GM11168 (cell line): ENCODE data around the gene COL4A2.
"Not testable (repeated sequence)": the region's sequence is repeated elsewhere in the genome, so short reads cannot be mapped to it uniquely, and the experiment has no call there.

Experiments used
- in situ Hi-C: fragments of 300-500 bp; cut with MboI; formaldehyde crosslinking; loops from one replicate; pipeline ENCODE4 v1.12.0; 2022; ENCODE audit warnings: low sequenced_read_pairs; ENCODE audit not compliant: unreplicated experiment

Gene COL4A2

GRCh38 chr13:110497003-110497402 lies 189.9 kb downstream of the COL4A2 start:
- in situ Hi-C loops: no loop called here

DNA sequence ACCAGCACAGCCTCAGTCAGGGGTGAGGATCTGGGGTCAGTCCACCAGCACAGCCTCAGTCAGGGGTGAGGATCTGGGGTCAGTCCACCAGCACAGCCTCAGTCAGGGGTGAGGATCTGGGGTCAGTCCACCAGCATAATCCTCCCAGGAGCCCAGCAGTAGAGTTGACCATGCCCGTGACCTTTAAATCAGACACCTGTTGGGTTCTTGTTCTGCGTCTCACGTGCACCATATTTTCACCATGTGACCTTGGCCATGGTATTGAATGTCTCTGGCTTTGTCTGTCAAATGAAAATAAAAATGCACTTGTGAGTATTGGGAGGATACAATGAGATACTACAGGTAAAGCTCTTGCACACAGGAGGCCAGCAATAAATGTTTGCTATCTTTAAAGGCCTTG lies 190.8 kb downstream of the COL4A2 start:
- in situ Hi-C loops: not testable (repeated sequence)

- in situ Hi-C loops: no loop called here
Measured at GRCh38 chr13:110498327-110498726, 191.2 kb downstream of the COL4A2 start.

DNA sequence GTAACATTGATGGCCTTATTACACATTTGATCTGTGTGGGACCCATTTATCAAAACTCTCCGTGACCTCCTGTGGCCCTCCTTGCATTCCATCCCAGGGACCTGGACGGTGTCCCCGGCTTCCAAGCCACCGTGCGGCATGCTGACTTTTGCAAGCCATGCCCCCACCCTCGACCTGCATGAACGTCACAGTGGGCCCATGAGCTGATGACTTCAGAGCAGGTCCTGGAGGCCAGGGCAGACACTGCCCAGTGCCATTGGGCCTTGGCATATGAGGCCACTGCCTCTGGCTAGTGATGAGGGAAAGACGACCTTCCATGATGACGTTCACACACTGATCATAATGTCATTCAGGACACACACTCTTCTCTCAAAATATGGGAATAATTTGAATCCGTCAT lies 191.7 kb downstream of the COL4A2 start:
- in situ Hi-C loops: no loop called here

DNA sequence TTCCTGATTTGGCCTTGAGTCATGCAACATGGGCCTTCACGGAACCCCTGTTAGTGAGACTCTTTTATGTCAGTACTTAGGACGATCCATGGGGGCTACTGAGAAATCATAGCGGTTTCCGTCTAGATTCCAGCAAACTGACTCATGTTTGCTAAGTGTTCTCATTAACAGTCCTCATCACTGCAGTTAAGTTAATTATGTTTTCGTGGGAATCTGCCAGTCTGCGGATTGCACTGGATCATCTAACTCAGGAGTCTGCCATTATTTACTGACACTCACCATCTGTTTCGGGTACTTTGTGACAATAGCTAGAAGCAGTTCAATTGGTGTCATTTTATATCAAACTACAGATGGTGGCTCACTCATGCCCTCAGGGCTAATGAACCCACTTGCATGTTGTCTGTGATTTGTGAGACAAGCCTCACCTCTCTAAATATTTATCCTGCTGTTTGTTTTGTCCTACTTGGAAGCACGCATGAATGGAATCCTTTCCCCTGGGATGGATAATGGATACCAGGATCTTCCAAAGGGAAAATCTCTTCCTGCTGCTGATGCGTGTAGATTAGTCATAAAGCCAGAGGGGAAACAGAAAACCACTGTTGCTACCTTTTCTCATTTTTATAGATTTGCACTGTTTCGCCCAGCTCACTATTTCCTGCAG lies 192.7 kb downstream of the COL4A2 start:
- in situ Hi-C loops: no loop called here

- in situ Hi-C loops: no loop called here
Measured at GRCh38 chr13:110500341-110500740, 193.3 kb downstream of the COL4A2 start.

GRCh38 chr13:110501188-110501587 lies 194.1 kb downstream of the COL4A2 start:
- in situ Hi-C loops: no loop called here

DNA sequence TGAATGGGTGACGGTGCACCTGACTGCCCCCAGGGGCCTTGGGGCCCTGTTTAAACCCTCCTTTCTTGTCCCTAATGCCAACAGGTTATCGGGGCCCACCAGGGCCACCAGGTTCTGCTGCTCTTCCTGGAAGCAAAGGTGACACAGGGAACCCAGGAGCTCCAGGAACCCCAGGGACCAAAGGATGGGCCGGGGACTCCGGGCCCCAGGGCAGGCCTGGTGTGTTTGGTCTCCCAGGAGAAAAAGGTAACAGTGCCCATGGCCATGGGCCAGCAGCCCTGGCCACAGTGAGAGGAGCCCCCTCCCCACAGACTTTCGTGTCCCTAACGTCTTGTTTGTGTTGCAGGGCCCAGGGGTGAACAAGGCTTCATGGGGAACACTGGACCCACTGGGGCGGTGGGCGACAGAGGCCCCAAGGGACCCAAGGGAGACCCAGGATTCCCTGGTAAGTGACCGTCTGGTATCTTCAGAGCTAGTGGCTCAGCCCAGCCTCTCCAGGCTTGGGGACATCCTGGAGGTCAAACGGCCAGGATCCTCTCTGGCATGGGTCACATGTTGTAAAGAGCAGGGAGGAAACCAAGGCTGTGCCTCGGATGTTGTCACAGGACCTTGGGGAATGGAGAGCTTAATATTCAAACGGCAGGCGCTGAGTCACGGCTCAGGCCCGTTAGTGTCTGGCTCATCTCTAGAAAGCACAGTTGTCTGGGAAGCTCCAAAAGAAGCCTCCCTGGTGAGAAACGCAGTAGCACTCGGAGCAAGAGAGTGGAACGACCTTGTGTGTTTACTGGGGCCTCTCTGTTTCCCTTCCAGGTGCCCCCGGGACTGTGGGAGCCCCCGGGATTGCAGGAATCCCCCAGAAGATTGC lies 196.2 kb downstream of the COL4A2 start:
- in situ Hi-C loops: no loop called here

GRCh38 chr13:110503979-110504499 lies 197.0 kb downstream of the COL4A2 start:
- in situ Hi-C loops: no loop called here

GRCh38 chr13:110505594-110505993 lies 198.5 kb downstream of the COL4A2 start:
- in situ Hi-C loops: no loop called here

DNA sequence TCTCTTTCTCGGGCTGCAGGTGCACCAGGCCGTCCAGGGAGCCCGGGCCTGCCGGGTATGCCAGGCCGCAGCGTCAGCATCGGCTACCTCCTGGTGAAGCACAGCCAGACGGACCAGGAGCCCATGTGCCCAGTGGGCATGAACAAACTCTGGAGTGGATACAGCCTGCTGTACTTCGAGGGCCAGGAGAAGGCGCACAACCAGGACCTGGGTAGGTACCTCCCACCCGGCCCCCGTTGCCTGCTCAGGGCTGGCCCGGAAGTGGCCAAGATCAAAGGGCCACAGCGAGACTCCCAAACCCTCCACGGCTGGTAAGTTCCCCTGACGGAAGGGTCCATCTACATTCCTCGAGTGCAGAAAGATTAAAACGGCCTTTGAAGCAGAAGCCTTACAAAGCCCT lies 199.3 kb downstream of the COL4A2 start:
- in situ Hi-C loops: no loop called here

DNA sequence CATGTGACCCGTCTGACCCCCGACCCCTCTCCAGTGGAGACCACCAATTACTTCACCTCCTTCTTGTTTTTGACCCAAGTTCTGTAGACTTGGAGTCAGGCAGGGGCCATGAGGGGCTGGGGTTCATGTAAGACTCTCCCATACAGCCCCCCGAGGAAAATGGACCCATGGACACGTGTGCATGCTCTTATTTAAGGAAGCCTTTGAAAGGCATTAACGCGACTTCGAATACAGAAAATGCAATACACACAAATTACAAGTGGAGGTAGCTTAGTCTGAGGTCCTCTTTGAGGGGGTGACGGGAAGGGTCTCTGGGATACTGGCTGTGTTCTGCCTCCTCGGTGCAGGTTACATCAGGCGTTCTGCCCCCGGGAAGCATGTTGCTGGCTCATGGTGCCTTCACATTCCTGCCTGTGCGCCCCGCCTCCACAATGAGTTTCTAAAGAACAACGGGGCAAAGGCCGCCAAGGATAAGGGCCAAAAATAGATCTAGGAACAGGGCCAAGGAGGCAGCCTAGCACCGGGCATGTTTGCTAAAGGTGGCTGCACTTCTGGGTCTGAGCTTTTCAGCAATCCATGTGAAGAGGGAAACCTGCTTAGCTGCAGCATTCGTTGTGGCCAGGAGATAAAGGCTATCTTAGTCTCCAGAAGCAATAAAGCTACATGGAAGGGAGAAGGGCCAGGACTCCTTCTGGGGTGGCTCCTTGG lies 199.9 kb downstream of the COL4A2 start:
- in situ Hi-C loops: no loop called here

- in situ Hi-C loops: no loop called here
Measured at GRCh38 chr13:110507678-110508381, 200.7 kb downstream of the COL4A2 start.

DNA sequence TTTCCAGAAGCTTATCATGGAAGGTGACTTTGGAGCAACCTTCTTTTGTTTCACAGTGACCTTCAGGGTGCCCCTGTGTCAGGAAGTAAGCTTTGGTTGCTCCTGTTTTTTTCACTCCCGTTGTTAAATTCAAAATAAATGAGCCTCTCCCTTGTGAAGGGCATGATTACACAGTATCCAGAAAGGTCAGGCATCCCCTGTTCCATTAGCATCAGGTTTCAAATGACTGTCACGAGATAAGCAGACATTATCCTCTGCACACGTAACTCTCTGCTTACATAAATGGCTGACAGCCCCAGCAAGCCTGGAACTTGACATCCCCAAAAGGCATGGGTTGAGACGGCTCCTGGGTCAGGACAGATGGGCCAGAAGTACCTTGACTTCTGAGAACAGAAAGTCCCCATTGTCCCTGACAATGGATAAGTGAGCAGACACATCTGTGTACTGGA lies 202.4 kb downstream of the COL4A2 start:
- in situ Hi-C loops: no loop called here

DNA sequence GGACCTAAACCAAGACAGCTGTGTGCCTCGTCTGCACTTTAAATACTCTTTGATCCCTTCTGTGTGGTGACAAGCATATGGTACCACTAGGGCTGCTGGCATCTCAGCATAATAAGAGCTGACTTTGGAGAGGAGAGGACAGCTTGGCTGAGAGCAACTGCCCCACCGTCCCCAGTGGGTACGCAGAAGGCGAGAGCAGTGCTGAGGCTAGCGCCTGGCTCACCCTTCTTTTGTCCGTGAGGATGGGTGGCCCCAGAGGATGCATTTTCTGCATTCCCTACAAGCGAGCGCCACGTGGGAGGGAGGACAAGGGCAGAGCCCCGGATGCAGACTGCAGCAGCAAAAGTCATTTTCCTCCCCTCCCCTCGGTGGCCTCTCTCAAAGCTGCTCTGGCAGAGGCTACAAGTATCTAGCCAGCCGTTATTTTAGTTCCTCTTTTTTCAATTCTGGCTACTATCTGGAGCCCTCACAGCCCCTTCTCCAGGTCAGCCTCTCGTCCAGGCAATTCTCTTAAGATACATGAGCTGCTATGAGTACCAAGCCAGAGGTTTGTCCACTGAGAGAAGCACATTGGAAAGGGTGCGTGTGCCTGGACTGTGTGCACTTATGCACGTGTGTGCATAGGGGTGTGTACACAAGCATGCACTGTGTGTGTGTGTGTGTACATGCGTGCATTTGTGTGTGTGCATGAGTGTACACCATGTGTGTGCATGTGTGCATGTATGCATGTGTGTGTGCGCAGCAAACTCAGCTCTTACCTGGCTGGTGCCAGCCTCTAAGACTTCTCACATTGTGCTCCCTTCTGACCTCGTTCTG lies 203.1 kb downstream of the COL4A2 start:
- in situ Hi-C loops: no loop called here

DNA sequence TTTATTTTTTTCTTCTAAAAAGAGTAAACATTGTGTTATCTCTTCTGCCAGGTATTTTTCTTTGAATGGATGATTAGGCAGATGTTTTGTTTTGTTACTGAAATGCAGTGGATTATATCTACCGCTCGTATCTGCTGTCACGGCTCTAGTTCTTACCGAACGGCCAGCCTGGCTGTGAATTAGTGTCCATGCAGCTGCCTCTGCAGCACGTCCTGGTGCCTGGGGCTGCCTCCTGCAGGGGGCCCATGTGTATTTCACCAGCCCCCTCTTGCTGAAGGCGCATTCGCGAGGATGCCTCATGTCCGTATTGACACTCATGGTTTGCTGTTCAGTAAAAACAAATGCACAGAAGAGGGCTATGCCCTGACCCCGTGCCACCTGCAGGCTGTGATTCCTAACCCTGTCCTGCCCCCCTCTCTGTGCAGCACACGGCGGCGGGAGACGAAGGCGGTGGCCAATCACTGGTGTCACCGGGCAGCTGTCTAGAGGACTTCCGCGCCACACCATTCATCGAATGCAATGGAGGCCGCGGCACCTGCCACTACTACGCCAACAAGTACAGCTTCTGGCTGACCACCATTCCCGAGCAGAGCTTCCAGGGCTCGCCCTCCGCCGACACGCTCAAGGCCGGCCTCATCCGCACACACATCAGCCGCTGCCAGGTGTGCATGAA lies 204.6 kb downstream of the COL4A2 start:
- in situ Hi-C loops: no loop called here

- in situ Hi-C loops: no loop called here
Measured at GRCh38 chr13:110512198-110512740, 205.2 kb downstream of the COL4A2 start.

DNA sequence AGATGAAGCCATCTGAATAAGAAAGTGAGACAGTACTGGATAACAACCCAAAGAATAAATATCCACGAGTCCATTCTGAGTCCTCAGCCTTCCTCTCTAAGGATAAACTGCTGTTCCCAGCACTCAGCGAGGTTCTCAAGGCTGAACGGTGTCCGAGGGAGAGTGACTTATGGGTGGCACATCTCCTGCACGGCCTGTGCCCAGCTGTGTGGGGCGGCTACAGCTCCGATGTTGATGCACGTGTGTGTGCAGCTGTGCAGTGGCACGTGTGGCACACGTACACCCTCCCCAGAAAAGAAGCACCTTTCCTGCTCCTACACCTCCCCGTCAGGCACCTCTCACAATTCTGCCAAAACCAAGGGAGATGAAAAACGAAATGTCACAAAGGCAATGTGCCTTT lies 209.4 kb downstream of the COL4A2 start:
- in situ Hi-C loops: no loop called here
